ENCODE results near the gene KCNQ1.

KCNQ1 gene

GRCh38 chr11:2557381-2557780 lies 112.6 kb downstream of the KCNQ1 start:
- no peak for DNase-seq

- DNase-seq: no peak
Measured at GRCh38 chr11:2558397-2558796, 113.6 kb downstream of the KCNQ1 start.

GRCh38 chr11:2558861-2559526 lies 114.2 kb downstream of the KCNQ1 start:
- no peak for DNase-seq

- DNase-seq: peak in 1 of 5 donors; percentile 12
Measured at GRCh38 chr11:2559527-2560311, 114.9 kb downstream of the KCNQ1 start.

- DNase-seq: peak in 1 of 5 donors; percentile 8
Measured at GRCh38 chr11:2561696-2562581, 117.1 kb downstream of the KCNQ1 start.

- DNase-seq: no peak
Measured at GRCh38 chr11:2562890-2563212, 118.0 kb downstream of the KCNQ1 start.

- no peak for DNase-seq
Measured at GRCh38 chr11:2563213-2564007, 118.6 kb downstream of the KCNQ1 start.

- no peak for DNase-seq
Measured at GRCh38 chr11:2564008-2564530, 119.3 kb downstream of the KCNQ1 start.

- DNase-seq: no peak
Measured at GRCh38 chr11:2564588-2565425, 120.0 kb downstream of the KCNQ1 start.

- peak in 1 of 5 donors; percentile 7 for DNase-seq
Measured at GRCh38 chr11:2565447-2566222, 120.8 kb downstream of the KCNQ1 start.

GRCh38 chr11:2566223-2567025 lies 121.6 kb downstream of the KCNQ1 start:
- peak in 1 of 5 donors; percentile 11 for DNase-seq

- no peak for DNase-seq
Measured at GRCh38 chr11:2567026-2567671, 122.3 kb downstream of the KCNQ1 start.

- DNase-seq: peak in 1 of 5 donors; percentile 7
Measured at GRCh38 chr11:2569321-2569721, 124.5 kb downstream of the KCNQ1 start.

GRCh38 chr11:2569731-2570210 lies 125.0 kb downstream of the KCNQ1 start:
- peak in 1 of 5 donors; percentile 8 for DNase-seq

- no peak for DNase-seq
Measured at GRCh38 chr11:2570211-2570811, 125.5 kb downstream of the KCNQ1 start.

- peak in 1 of 5 donors; percentile 3 for DNase-seq
Measured at GRCh38 chr11:2570841-2571597, 126.2 kb downstream of the KCNQ1 start.

- peak in 1 of 5 donors; percentile 11 for DNase-seq
Measured at GRCh38 chr11:2571598-2572281, 126.9 kb downstream of the KCNQ1 start.

All from T-helper 1 cell (primary cell).